Coronary artery (tissue), 2 donors: ENCODE measurements around the gene DSCAML1.

Experiments
- DNase-seq: peaks from one replicate; pipeline ENCODE4 v3.0.0-alpha.2; 2017; ENCODE audit warnings: low spot score
- H3K27ac ChIP-seq, 2 donors: fragments of 200-600 bp; sonication (generic); one replicate each; pipeline ENCODE4 v1.5.1; 2016 to 2019
- H3K4me3 ChIP-seq: fragments of 200-600 bp; sonication (generic); 2 replicates; pipeline ENCODE4 v1.5.1; 2016; ENCODE audit warnings: mild to moderate bottlenecking, moderate library complexity
- TF ChIP-seq, protein P1 (sequence below): fragments of 200-600 bp; sonication (generic); IDR thresholded peaks from one replicate; pipeline ENCODE4 v1.5.1; 2019; ENCODE audit warnings: antibody characterized with exemption

DSCAML1 gene

DNA sequence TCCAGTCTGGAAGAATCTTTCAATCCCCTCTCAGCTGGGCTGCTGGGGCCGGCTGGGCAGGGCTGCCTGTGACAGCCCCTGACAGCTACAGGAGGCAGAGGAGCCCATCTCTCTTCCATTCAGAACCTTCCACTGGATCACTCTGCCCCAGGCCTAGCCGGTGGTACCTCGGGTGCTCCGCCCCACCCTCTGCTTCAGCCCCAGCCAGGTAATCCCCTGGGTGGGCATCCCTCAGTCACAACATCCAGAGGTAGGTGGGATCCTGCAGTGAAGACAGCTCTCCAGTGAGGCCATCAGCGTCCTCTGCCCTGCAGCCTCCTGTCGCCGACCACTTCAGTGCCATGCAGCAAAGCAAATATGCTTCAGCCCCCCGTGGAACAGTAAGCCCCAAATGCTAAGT lies 223.7 kb downstream of the DSCAML1 start:
- Histone ChIP-seq H3K4me3 (no peak overlapping the region), H3K27ac (no peak overlapping the region)
- no peak for DNase-seq
- TF ChIP-seq, protein P1, sequence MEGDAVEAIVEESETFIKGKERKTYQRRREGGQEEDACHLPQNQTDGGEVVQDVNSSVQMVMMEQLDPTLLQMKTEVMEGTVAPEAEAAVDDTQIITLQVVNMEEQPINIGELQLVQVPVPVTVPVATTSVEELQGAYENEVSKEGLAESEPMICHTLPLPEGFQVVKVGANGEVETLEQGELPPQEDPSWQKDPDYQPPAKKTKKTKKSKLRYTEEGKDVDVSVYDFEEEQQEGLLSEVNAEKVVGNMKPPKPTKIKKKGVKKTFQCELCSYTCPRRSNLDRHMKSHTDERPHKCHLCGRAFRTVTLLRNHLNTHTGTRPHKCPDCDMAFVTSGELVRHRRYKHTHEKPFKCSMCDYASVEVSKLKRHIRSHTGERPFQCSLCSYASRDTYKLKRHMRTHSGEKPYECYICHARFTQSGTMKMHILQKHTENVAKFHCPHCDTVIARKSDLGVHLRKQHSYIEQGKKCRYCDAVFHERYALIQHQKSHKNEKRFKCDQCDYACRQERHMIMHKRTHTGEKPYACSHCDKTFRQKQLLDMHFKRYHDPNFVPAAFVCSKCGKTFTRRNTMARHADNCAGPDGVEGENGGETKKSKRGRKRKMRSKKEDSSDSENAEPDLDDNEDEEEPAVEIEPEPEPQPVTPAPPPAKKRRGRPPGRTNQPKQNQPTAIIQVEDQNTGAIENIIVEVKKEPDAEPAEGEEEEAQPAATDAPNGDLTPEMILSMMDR = no peak

DNA sequence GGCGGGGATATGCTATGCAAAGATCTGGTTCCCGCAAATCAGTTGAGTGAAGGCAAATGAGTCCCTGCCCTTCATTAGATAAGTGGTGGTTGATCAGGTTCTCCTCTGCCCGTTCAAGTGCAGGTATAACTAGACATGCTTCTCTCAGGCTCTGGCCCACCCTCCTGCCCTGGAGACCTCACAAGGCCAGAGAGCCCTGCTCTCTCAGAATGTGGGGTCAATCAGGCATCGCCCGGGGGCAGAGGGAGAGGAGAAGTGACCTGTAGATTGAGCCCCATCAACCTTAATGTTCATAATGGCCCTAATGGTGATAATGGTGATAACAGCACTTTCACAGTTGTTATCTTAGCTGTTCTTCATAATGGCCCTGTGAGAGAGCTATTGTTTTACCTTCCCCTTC lies 224.3 kb downstream of the DSCAML1 start:
- Histone ChIP-seq H3K27ac (no peak overlapping the region), H3K4me3 (no peak overlapping the region)
- DNase-seq = no peak
- TF ChIP-seq, protein P1 = no peak

DNA sequence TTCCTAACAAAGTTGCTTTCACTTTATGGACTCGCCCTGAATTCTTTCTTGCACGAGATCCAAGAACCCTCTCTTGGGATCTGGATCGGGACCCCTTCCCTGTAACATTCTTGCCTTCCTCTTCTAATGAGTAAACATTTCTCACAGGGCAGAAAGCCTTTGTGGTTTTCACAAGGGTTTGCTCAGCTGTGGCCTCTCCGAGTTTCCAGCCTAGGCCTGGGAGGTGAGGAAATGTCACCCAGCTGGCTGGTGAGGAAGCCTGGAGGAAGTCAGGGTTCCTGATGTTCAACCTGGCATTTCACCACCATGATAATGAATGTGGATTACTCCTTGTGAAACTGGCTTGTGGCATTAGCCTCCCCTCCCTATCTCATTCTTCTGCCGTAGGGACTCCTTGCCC lies 224.9 kb downstream of the DSCAML1 start:
- no peak overlapping the region for H3K27ac ChIP-seq
- H3K4me3 ChIP-seq = no peak overlapping the region
- DNase-seq = no peak
- TF ChIP-seq, protein P1 = no peak

DNA sequence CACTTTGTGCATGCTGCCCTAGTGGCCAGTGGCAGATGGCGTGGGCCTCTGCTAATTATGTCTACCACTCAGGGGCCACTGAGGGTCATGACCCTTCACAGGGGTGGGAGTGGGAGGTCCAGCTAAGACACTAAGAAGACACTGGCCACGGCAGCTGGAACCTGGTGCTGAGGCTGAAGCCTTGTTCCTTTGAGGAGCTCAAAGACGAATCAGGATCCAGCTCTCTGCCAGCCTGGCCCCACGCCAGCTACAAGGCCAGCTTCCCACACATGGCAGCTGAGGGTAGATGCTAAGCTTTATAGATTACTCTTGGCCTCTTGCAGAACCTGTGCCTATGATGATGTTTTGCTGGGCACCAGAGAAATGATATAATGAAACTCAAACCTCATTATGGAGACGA lies 226.3 kb downstream of the DSCAML1 start:
- DNase-seq = no peak
- TF ChIP-seq, protein P1 = no peak

DNA sequence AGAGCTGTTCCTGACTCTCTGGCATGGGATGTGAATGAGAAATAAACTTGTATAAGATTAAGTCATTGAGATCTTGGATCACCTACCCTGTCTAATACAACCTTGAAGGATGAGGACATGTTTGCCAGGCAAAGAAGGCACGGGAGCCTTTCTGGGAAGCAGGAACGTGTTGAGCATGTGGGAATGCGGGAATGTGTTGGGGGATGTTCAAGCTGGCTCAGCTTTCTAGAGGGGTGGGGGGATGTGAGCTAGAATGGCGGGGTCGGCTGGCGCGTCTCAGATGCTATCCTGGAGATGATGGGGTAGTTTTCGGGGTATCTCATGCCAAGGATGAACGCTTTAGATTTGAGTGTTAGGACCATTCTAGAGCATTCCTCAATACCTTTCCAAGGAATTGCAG lies 227.1 kb downstream of the DSCAML1 start:
- TF ChIP-seq, protein P1 = no peak
- no peak overlapping the region for H3K4me3 ChIP-seq
- H3K27ac ChIP-seq = no peak overlapping the region
- no peak for DNase-seq

More for the DNA sequence above, 226.3 kb downstream of the DSCAML1 start:
- Histone ChIP-seq H3K27ac (no peak overlapping the region), H3K4me3 (no peak overlapping the region)

DNA sequence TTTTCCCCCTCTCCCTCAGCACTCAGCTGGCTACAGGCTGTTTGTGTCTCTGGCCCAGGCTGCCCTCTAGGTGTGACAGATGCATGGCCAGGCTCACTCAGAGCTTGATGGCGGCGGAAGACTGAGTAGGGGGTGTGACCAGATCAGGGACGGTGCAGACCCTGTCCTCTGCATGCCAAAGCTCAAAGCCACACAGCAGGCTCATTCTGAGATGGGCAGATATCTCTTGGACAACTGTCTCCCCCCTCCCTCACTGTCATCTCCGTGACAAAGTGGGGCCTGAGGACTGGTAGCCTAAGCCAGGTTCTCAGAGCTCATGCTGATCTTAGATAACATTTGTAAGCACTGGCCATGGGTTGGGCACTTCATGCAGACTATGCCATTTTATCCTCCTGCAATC lies 231.3 kb downstream of the DSCAML1 start:
- Histone ChIP-seq H3K27ac (no peak overlapping the region), H3K4me3 (no peak overlapping the region)
- no peak for DNase-seq
- TF ChIP-seq, protein P1 = no peak

DNA sequence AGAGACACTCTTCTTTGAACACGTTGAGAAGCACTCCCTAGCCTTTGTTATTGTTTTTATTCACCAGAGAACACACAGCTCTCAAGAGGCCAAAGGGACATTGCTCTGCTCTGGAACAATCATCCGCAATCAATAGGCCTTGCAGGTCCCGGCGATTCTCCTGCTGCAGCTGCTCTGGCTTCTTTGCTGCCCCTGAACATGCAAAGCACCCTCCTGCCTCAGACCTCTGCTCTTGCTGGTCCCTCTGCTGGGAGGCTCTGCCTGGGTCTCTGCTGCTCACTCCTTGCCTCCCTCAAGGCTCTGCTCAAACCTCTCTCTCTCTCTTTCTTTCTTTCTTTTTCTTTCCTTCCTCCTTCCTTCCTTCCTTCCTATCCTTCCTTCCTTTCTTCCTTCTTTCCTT lies 232.7 kb downstream of the DSCAML1 start:
- TF ChIP-seq, protein P1 = no peak
- DNase-seq = no peak
- Histone ChIP-seq H3K4me3 (no peak overlapping the region), H3K27ac (no peak overlapping the region)
